Peyer's patch (tissue), 4 donors: Measurements from ENCODE around the gene ZBTB48. TPM values are rescaled to one million over a fixed set of nuclear protein-coding genes. Genes with fewer than 3 reads are reported as not detected.

Source experiments
- DNase-seq, 3 donors: peaks; one replicate each; pipeline ENCODE4 v3.0.0-alpha.2; 2017 to 2019
- H3K27ac ChIP-seq, 4 donors: fragments of 200-600 bp; sonication (generic); one replicate each; pipeline ENCODE4 v1.5.1; 2016 to 2019
- H3K27me3 ChIP-seq, 2 donors: fragments of 200-600 bp; sonication (generic); one replicate each; pipeline ENCODE4 v1.5.1; 2019
- H3K36me3 ChIP-seq, 3 donors: fragments of 200-600 bp; sonication (generic); one replicate each; pipeline ENCODE4 v1.5.1; 2016 to 2019
- H3K4me1 ChIP-seq, 4 donors: fragments of 200-600 bp; sonication (generic); one replicate each; pipeline ENCODE4 v1.5.1; 2016 to 2019
- H3K4me3 ChIP-seq, 4 donors: fragments of 200-600 bp; sonication (generic); 1 replicate in 3 of 4; 2 replicates in 1 of 4; pipeline ENCODE4 v1.5.1; 2016 to 2019; ENCODE audit warnings: mild to moderate bottlenecking in 1 of 4
- H3K9me3 ChIP-seq, 4 donors: fragments of 200-600 bp; sonication (generic); one replicate each; pipeline ENCODE4 v1.5.1; 2016 to 2019; ENCODE audit warnings: mild to moderate bottlenecking in 1 of 4
- POLR2A ChIP-seq, 2 donors: fragments of 450-650 bp; IDR thresholded peaks; one replicate each; pipeline ENCODE4 v1.5.1; 2017; ENCODE audit warnings: antibody characterized with exemption in 2 of 2, mild to moderate bottlenecking in 2 of 2, moderate library complexity in 2 of 2
- total RNA-seq, 4 donors: library from RNA; depleted of rRNA; stranded (reverse); fragments of >200 nt; gene quantifications; one replicate each; pipeline ENCODE4 v1.1.0, GENCODE V29; 2016
- TF ChIP-seq, protein P1 (sequence below), 6 experiments: fragments of 450-650 bp in 4 of 6; fragments of 200-600 bp in 2 of 6; sonication (generic) in 1 of 6; IDR thresholded peaks; one replicate each; pipeline ENCODE4 v1.5.1; 2017 to 2019; ENCODE audit warnings: antibody characterized with exemption in 6 of 6, mild to moderate bottlenecking in 3 of 6, moderate library complexity in 1 of 6

Gene ZBTB48
- total RNA-seq: 10 to 100 TPM; 27.0 to 80.9 (median 38.2) TPM

DNA sequence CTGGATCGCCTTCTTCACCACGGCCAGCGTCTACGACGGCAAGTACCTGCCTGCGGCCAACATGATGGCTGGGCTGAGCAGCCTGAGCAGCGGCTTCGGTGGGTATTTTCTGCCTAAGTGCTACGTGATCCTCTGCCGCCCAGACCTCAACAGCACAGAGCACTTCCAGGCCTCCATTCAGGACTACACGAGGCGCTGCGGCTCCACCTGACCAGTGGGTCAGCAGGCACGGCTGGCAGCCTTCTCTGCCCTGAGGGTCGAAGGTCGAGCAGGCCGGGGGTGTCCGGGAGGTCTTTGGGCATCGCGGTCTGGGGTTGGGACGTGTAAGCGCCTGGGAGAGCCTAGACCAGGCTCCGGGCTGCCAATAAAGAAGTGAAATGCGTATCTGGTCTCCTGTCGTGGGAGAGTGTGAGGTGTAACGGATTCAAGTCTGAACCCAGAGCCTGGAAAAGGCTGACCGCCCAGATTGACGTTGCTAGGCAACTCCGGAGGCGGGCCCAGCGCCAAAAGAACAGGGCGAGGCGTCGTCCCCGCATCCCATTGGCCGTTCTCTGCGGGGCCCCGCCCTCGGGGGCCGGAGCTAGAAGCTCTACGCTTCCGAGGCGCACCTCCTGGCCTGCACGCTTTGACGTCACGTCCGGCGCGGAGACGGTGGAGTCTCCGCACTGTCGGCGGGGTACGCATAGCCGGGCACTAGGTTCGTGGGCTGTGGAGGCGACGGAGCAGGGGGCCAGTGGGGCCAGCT, at the start of gene ZBTB48:
ZBTB48 (plus strand) TSS at position 621 of the 745 bp plus-strand sequence. CDS start 616 bp downstream, outside the sequence.
- no peaks in the 10 kb centered on the region for H3K9me3 ChIP-seq
- peak within 1 kb of the TSS; percentile 82 to 97 (median 90) for H3K4me3 ChIP-seq
- H3K36me3 ChIP-seq: no peaks in the 10 kb centered on the region
- peak within 1 kb of the TSS; percentile 95 to 96 (median 95) for H3K27ac ChIP-seq
- TF ChIP-seq POLR2A (IDR thresholded peaks at IDR 0.05): peak; percentile 93 to 97
- TF ChIP-seq, protein P1, sequence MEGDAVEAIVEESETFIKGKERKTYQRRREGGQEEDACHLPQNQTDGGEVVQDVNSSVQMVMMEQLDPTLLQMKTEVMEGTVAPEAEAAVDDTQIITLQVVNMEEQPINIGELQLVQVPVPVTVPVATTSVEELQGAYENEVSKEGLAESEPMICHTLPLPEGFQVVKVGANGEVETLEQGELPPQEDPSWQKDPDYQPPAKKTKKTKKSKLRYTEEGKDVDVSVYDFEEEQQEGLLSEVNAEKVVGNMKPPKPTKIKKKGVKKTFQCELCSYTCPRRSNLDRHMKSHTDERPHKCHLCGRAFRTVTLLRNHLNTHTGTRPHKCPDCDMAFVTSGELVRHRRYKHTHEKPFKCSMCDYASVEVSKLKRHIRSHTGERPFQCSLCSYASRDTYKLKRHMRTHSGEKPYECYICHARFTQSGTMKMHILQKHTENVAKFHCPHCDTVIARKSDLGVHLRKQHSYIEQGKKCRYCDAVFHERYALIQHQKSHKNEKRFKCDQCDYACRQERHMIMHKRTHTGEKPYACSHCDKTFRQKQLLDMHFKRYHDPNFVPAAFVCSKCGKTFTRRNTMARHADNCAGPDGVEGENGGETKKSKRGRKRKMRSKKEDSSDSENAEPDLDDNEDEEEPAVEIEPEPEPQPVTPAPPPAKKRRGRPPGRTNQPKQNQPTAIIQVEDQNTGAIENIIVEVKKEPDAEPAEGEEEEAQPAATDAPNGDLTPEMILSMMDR (IDR thresholded peaks at IDR 0.05): no peak
- H3K27me3 ChIP-seq: no peaks in the 10 kb centered on the region
- peak; percentile 98 to 100 (median 100) for DNase-seq
- peaks cover 12 to 37% (median 16%) of the 10 kb centered on the region in 4 donors for H3K4me1 ChIP-seq

DNA sequence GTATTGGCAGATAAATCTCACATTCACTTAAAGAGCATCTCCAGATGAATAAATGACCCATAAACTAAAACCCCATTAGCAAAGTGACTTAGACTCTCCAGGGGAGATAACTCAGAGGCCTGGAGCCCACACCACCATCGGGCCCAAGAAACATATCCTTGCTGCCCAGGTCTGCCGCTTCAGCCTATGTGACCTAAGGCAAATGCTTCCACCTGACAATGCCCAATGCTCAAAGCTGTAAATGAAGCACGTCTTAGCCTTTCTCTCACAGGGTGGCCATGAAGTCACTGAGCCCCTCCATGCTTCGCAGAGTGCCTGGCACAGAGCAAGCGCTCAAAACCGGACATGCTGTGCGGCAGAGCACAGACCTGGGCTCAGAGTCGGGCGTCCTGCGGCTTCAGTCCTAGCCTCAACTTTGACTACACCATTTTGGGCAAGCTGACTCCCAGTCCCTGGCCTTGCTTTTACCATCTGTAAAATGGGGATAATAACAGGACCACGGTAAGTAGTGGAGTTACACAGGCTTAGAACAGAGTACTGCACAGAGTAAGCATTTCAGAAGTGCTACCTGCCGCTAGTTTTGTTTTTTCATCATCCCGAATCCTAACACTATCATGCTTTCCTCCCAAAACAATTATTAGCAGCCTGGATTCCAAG, 49.2 kb upstream of the ZBTB48 start:
- Histone ChIP-seq H3K4me3 (no peak overlapping the region), H3K36me3 (peaks cover 0 to 82% (median 3%) of the 10 kb centered on the region in 3 donors), H3K27ac (no peak overlapping the region), H3K27me3 (no peaks in the 10 kb centered on the region), H3K4me1 (no peaks in the 10 kb centered on the region), H3K9me3 (no peaks in the 10 kb centered on the region)
- TF ChIP-seq, protein P1 (IDR thresholded peaks at IDR 0.05): no peak
- no peak for DNase-seq

DNA sequence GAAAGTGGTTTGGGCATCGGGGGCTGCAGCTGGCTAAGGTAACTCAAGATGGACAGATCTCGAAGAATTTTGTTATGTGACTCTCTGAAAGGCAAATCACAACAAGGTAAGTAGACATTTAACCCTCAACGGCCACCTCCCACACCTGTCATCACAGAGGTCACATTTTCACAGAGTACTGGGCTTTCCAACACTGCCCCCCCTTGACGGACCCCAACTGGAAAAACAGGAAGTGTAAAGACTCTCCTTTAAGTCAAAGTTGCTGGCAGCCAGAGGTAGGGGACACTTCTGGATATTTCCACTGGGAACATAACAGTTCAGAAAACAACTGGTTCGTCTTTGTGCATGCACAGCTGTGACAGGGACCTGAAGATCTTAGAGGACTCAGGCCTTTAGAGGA, 47.8 kb upstream of the ZBTB48 start:
- DNase-seq: no peak
- no peaks in the 10 kb centered on the region for H3K4me1 ChIP-seq
- H3K27ac ChIP-seq: no peak overlapping the region
- H3K36me3 ChIP-seq: peaks cover 0 to 75% (median 3%) of the 10 kb centered on the region in 3 donors
- no peaks in the 10 kb centered on the region for H3K27me3 ChIP-seq
- no peak for TF ChIP-seq POLR2A (IDR thresholded peaks at IDR 0.05)
- TF ChIP-seq, protein P1 (IDR thresholded peaks at IDR 0.05): no peak
- no peak overlapping the region for H3K4me3 ChIP-seq
- no peaks in the 10 kb centered on the region for H3K9me3 ChIP-seq

DNA sequence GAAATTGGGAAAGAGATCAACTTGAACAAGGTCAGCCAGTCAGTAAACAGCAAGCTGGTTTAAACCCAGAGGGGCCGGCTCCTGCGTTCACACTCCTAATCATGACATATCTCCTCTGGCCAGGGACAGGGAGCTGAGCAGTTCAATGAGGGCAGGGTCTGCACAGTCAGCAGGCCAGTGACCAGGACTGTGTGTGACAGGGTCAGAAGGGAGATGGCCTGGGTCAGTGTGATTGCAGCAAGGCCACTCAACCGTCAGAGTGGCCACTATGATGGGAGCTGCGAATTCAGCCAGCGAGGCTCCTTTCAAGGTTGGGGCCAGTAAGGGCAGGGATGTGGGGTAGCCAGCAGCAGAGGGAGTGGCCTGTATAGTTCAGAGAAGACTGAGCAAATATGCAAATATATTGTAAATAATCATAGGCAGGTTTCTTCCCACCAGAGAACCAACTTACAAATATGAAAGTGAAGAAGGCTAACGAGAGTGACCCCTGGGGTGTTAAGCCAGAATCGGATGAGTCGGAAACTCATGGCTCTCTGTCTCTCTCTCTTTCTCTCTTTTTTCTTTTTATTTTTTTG, 45.5 kb upstream of the ZBTB48 start:
- no peaks in the 10 kb centered on the region for H3K9me3 ChIP-seq
- H3K36me3 ChIP-seq: peaks cover 0 to 63% (median 3%) of the 10 kb centered on the region in 3 donors
- H3K27me3 ChIP-seq: no peaks in the 10 kb centered on the region
- no peak for DNase-seq
- TF ChIP-seq, protein P1 (IDR thresholded peaks at IDR 0.05): no peak
- TF ChIP-seq POLR2A (IDR thresholded peaks at IDR 0.05): no peak
- H3K4me3 ChIP-seq: no peak overlapping the region
- no peaks in the 10 kb centered on the region for H3K4me1 ChIP-seq
- no peak overlapping the region for H3K27ac ChIP-seq

DNA sequence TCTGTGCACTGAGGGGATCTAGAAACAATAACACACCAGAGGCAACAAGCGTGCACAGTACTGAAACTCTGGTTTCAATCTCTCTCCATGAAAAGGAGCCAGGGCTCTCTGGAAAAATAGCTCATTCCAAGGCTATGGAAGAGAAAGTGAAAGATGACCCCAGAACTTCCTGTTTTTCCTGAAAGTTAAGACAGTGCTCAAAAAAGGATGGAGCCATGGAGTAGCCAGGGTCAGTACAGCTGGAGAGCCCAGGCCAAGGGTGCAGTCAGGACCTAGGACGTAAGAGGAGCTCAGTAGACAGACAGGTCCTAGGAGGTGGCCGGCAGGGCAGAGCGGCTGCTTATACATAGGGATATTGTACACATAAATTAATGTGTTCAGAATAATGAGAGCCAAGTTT, 44.6 kb upstream of the ZBTB48 start:
- H3K27ac ChIP-seq: no peak overlapping the region
- TF ChIP-seq POLR2A (IDR thresholded peaks at IDR 0.05): no peak
- TF ChIP-seq, protein P1 (IDR thresholded peaks at IDR 0.05): no peak
- DNase-seq: no peak
- H3K9me3 ChIP-seq: no peaks in the 10 kb centered on the region
- no peaks in the 10 kb centered on the region for H3K4me1 ChIP-seq
- no peaks in the 10 kb centered on the region for H3K27me3 ChIP-seq
- no peak overlapping the region for H3K4me3 ChIP-seq
- H3K36me3 ChIP-seq: peaks cover 0 to 56% (median 3%) of the 10 kb centered on the region in 3 donors
